Left cardiac atrium (tissue), 4 donors: ENCODE measurements around the gene CKB. TPM values are rescaled to one million over a fixed set of nuclear protein-coding genes. Genes with fewer than 3 reads are reported as not detected.
"Not testable (repeated sequence)": the region's sequence is repeated elsewhere in the genome, so short reads cannot be mapped to it uniquely, and the experiment has no call there.

Source experiments
- ATAC-seq, 2 donors: fragments of 200-7000 bp; cut with Tn5 transposase; one replicate each; pipeline ENCODE4 v1.9.1; 2020; ENCODE audit warnings: mild to moderate bottlenecking in 2 of 2, moderate library complexity in 2 of 2
- DNase-seq: peaks from one replicate; pipeline ENCODE4 v3.0.0-alpha.2; 2020
- intact Hi-C, 2 donors: fragments of 100-400 bp; cut with DNase I; formaldehyde crosslinking; loops; one replicate each; pipeline versions ENCODE4 v1.14.1 to v1.15.1; 2022 to 2023
- total RNA-seq, 2 donors: library from RNA; stranded (reverse); fragmentation: NEBNext Ultra II Directional; extraction: Animal tissue kit (Norgen Biotek cat#: 25700); gene quantifications; one replicate each; pipeline ENCODE4 v1.2.1, GENCODE V29; 2021
- donor health status: DM: no; HTN: yes; CAD: no.
- donor health status: DM: no; HTN: yes; CAD: no; lungs with severe emphysema.
- donor health status: DM: yes; HTN: yes; CAD: no.
- donor health status: Dilated cardiomyopathy.

CKB gene
- total RNA-seq, 2 donors from 2014 or later: 407 to 412 TPM

GRCh38 chr14:103530831-103531230, 8.2 kb upstream of the CKB start:
- ATAC-seq: no peak
- no peak for DNase-seq
- intact Hi-C loops: no loop called here

- intact Hi-C loops: no loop called here
- ATAC-seq (no peak), DNase-seq (no peak)
Observed at GRCh38 chr14:103530390-103530789, 7.8 kb upstream of the CKB start.

GRCh38 chr14:103529383-103530365, 7.0 kb upstream of the CKB start:
- no peak for ATAC-seq
- DNase-seq: no peak
- intact Hi-C loops: no loop called here

- peak; percentile 91 to 92 for ATAC-seq
- intact Hi-C loops: no loop called here
- DNase-seq: peak; percentile 89
Observed at GRCh38 chr14:103528587-103529382, 6.2 kb upstream of the CKB start, which contains the start of gene TRMT61A. Gene TRMT61A (plus strand): TSS chr14:103529196. CDS start chr14:103529979, 783 bp downstream.

- intact Hi-C loops: no loop called here
- ATAC-seq (peak; percentile 48 to 56), DNase-seq (no peak)
Observed at GRCh38 chr14:103528146-103528586, 5.5 kb upstream of the CKB start.

GRCh38 chr14:103527408-103528145, 4.9 kb upstream of the CKB start:
- ATAC-seq (no peak), DNase-seq (no peak)
- intact Hi-C loops: no loop called here

GRCh38 chr14:103526914-103527248, 4.3 kb upstream of the CKB start:
- no peak for DNase-seq

GRCh38 chr14:103526247-103526913, 3.8 kb upstream of the CKB start:
- intact Hi-C loops: no loop called here
- no peak for ATAC-seq
- DNase-seq: no peak

More at GRCh38 chr14:103526914-103527248, 4.3 kb upstream of the CKB start:
- intact Hi-C loops: no loop called here
- no peak for ATAC-seq

GRCh38 chr14:103525430-103526246, 3.0 kb upstream of the CKB start:
- intact Hi-C loops, DNase-seq, ATAC-seq: not testable (repeated sequence)

GRCh38 chr14:103524002-103524935, 1.6 kb upstream of the CKB start:
- DNase-seq: no peak
- intact Hi-C loops: no loop called here
- ATAC-seq: no peak

GRCh38 chr14:103523575-103523954, 935 bp upstream of the CKB start:
- no peak for ATAC-seq
- no peak for DNase-seq
- intact Hi-C loops: no loop called here

- intact Hi-C loops: no loop called here
- DNase-seq (peak; percentile 56), ATAC-seq (no peak)
Observed at GRCh38 chr14:103521951-103522563, 573 bp downstream of the CKB start.

GRCh38 chr14:103521438-103521950, 1.1 kb downstream of the CKB start:
- DNase-seq: no peak
- ATAC-seq: peak; percentile 41 to 53
- intact Hi-C loops: no loop called here

GRCh38 chr14:103520657-103521437, 1.8 kb downstream of the CKB start:
- intact Hi-C loops: no loop called here
- ATAC-seq (peak; percentile 44 to 54), DNase-seq (peak; percentile 84)

GRCh38 chr14:103520269-103520656, 2.4 kb downstream of the CKB start:
- DNase-seq (peak; percentile 25), ATAC-seq (no peak)
- intact Hi-C loops: no loop called here
